IMR-90 (cell line): Measurements from ENCODE around the gene DPF3.

Source experiments
- TF ChIP-seq, protein P1 (sequence below): fragments of 150-350 bp; IDR thresholded peaks from 2 replicates; pipeline ENCODE4 v1.6.1; 2017; ENCODE audit warnings: mild to moderate bottlenecking, antibody characterized with exemption, low read length, low read depth
- TF ChIP-seq, protein P2 (sequence below): conservative IDR thresholded peaks from 2 replicates; pipeline ENCODE4 v1.5.1; 2012; ENCODE audit warnings: mild to moderate bottlenecking, low read depth, low read length, improper control_type of control experiment

DNA sequence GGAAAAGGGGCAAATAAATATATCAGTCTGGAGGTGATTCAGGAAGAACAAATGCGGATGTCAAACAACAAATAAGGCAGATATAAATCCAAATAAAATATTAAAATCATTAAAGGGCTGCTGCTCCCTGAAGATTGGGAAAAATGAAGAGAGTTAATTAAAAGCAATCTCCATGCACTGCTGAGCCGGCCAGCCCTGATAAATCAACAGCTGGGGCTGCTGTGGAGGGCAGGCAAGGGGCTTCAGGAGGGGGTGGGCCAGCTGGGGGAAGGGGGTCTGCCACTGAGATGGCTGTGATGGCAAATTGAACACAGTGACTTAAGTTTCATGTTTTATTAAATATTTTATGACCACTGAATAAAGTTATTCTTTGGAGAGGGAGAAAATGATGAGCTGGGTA lies 12.4 kb downstream of the DPF3 start:
- TF ChIP-seq, protein P1, sequence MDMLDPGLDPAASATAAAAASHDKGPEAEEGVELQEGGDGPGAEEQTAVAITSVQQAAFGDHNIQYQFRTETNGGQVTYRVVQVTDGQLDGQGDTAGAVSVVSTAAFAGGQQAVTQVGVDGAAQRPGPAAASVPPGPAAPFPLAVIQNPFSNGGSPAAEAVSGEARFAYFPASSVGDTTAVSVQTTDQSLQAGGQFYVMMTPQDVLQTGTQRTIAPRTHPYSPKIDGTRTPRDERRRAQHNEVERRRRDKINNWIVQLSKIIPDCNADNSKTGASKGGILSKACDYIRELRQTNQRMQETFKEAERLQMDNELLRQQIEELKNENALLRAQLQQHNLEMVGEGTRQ = no peak
- TF ChIP-seq, protein P2, sequence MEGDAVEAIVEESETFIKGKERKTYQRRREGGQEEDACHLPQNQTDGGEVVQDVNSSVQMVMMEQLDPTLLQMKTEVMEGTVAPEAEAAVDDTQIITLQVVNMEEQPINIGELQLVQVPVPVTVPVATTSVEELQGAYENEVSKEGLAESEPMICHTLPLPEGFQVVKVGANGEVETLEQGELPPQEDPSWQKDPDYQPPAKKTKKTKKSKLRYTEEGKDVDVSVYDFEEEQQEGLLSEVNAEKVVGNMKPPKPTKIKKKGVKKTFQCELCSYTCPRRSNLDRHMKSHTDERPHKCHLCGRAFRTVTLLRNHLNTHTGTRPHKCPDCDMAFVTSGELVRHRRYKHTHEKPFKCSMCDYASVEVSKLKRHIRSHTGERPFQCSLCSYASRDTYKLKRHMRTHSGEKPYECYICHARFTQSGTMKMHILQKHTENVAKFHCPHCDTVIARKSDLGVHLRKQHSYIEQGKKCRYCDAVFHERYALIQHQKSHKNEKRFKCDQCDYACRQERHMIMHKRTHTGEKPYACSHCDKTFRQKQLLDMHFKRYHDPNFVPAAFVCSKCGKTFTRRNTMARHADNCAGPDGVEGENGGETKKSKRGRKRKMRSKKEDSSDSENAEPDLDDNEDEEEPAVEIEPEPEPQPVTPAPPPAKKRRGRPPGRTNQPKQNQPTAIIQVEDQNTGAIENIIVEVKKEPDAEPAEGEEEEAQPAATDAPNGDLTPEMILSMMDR = no peak
